GM13976 (cell line): Measurements from ENCODE around the gene NXNL2.

ENCODE experiments used
- DNase-seq: peaks from one replicate; pipeline ENCODE4 v3.0.0; 2012; ENCODE audit warnings: low spot score
- in situ Hi-C: fragments of 300-500 bp; cut with MboI; formaldehyde crosslinking; loops from one replicate; pipeline ENCODE4 v1.12.0; 2022; ENCODE audit warnings: low sequenced_read_pairs, mixed read lengths, inconsistent platforms; ENCODE audit not compliant: unreplicated experiment
- TF ChIP-seq, protein P1 (sequence below): IDR thresholded peaks from 2 replicates; pipeline ENCODE4 v1.5.1; 2012; ENCODE audit warnings: borderline replicate concordance, mild to moderate bottlenecking; ENCODE audit not compliant: insufficient read depth; ENCODE audit errors: extremely low read depth, missing control alignments, control extremely low read depth

The NXNL2 gene

GRCh38 chr9:88586452-88586851 lies 51.5 kb downstream of the NXNL2 start:
- TF ChIP-seq, protein P1, sequence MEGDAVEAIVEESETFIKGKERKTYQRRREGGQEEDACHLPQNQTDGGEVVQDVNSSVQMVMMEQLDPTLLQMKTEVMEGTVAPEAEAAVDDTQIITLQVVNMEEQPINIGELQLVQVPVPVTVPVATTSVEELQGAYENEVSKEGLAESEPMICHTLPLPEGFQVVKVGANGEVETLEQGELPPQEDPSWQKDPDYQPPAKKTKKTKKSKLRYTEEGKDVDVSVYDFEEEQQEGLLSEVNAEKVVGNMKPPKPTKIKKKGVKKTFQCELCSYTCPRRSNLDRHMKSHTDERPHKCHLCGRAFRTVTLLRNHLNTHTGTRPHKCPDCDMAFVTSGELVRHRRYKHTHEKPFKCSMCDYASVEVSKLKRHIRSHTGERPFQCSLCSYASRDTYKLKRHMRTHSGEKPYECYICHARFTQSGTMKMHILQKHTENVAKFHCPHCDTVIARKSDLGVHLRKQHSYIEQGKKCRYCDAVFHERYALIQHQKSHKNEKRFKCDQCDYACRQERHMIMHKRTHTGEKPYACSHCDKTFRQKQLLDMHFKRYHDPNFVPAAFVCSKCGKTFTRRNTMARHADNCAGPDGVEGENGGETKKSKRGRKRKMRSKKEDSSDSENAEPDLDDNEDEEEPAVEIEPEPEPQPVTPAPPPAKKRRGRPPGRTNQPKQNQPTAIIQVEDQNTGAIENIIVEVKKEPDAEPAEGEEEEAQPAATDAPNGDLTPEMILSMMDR = no peak
- in situ Hi-C loops = no loop called here
- DNase-seq = no peak

DNA sequence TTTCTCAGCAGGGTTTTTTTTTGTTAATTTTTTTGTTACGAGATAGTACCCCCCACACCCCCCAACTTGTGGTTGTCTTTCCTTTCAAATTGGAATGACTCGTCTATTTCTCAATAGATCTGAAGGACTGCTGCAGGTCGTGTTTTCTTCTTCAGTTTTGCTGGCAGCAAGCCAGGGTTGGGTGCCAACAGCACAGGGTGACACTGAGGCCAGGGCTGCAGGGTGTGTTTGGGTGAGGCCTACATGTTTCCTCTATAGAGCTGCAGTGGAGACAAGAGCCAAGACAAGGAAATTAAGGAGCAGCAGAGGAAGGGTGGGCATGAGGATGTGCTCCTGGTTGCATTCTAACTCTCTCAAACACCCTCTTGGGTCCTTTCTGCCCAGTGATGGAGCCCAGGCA lies 52.2 kb downstream of the NXNL2 start:
- TF ChIP-seq, protein P1 = no peak
- DNase-seq = no peak
- in situ Hi-C loops = no loop called here

GRCh38 chr9:88587885-88588649 lies 53.1 kb downstream of the NXNL2 start:
- no peak for DNase-seq
- TF ChIP-seq, protein P1 = no peak
- in situ Hi-C loops = no loop called here

GRCh38 chr9:88589656-88590055 lies 54.7 kb downstream of the NXNL2 start:
- no peak for DNase-seq
- in situ Hi-C loops = loop anchor here (10.0 kb wide), 1 partner anchor 415 kb away; no protein-coding TSS in a partner anchor
- TF ChIP-seq, protein P1 = no peak

DNA sequence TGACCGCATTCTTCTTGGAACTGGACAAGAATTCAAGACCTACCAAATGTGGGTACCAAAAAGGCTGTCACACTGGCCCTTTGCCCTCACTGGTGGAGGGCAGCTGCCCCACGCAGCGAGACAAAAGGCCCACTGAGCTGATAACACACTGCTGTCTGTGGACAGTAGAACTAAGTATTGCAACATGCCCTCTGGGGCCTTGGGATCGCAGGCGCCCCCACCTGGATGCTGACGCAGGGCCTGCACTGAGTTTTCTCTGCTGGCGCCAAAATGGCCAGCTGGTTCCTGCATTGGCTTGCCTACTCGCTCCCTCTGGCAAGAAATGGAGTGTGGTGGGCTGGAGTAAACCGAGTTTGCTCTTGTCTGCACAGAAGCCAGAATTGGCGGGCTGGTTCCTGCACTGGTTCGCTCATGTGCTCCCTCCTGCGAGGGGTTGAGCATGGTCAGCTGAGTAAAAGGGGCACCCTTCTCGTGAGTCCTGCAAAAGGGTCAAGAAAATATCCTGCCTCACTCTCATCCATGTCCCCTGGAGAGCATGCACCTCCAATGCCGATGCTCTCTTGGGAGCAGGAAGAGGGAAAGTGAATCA lies 55.7 kb downstream of the NXNL2 start:
- TF ChIP-seq, protein P1 = peak; percentile 12
- in situ Hi-C loops = loop anchor here (10.0 kb wide), 1 partner anchor 414 kb away; no protein-coding TSS in a partner anchor
- no peak for DNase-seq

DNA sequence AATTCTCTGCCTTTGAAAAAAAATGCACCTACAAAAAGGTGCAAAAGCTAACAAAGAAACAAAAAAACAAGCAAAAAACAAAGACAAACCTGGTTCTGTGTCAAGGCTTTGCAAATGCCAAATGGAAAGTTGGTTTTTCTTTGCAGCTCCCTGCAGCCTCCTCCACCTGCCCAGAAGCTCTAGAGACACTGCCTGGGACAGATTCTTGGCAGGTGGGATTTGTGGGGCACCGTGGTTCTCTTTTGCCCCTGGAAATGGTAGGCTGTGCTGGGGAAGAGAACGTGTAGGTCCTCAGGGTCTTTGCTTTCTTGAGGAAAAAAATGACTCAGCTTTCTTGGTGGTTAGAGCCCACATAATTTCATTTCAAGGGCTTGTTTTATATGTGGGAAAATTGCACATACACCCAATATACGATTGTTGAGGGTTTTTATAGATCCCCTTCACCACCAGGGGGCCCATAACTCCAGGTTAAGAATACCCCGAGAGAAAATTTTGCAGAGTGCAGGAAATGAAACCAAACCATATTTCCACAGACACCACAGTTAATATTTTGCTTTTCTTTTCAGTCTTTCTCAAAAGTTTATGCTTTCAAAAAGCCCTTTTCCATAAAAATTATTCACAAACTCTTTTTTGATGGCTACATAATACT lies 58.7 kb downstream of the NXNL2 start:
- TF ChIP-seq, protein P1 = peak; percentile 45
- DNase-seq = peak; percentile 60
- in situ Hi-C loops = loop anchor here (10.0 kb wide), 1 partner anchor 411 kb away; no protein-coding TSS in a partner anchor
